Stimulated activated CD4-positive, alpha-beta T cell treated with anti-CD3 and anti-CD28 coated beads, TNF-alpha, amount 100 ng/mL, for 1 hour (primary cell): ENCODE measurements around the gene IGLL1.
"Not testable (repeated sequence)": the region's sequence is repeated elsewhere in the genome, so short reads cannot be mapped to it uniquely, and the experiment has no call there.

ENCODE experiments used
- DNase-seq, 3 donors: peaks; one replicate each; pipeline ENCODE4 v3.0.0-alpha.2; 2020; ENCODE audit warnings: low read depth in 3 of 3, low spot score in 1 of 3

Gene IGLL1

GRCh38 chr22:23542391-23542790 is 37.7 kb downstream of the IGLL1 start:
- DNase-seq = not testable (repeated sequence)

DNA sequence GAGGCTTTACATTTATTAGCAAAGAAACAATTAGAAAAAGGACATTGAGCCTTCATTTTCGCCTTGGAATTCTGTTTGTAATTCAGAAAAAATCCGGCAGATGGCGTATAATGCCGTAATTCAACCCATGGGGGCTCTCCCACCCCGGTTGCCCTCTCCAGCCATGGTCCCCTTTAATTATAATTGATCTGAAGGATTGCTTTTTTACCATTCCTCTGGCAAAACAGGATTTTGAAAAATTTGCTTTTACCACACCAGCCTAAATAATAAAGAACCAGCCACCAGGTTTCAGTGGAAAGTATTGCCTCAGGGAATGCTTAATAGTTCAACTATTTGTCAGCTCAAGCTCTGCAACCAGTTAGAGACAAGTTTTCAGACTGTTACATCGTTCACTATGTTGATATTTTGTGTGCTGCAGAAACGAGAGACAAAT is 38.2 kb downstream of the IGLL1 start:
- not testable (repeated sequence) for DNase-seq

DNA sequence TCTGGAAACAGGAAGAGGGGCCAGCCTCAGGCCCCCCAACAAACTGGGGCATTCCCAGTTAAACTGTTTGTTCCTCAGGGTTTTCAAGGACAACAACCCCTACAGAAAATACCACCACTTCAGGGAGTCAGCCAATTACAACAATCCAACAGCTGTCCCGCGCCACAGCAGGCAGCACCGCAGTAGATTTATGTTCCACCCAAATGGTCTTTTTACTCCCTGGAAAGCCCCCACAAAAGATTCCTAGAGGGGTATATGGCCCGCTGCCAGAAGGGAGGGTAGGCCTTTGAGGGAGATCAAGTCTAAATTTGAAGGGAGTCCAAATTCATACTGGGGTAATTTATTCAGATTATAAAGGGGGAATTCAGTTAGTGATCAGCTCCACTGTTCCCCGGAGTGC is 39.3 kb downstream of the IGLL1 start:
- not testable (repeated sequence) for DNase-seq

GRCh38 chr22:23539839-23540198 is 40.3 kb downstream of the IGLL1 start:
- DNase-seq = not testable (repeated sequence)

- peak; percentile 33 to 50 (median 44) for DNase-seq
Measured at GRCh38 chr22:23539135-23539838, 40.8 kb downstream of the IGLL1 start.

- not testable (repeated sequence) for DNase-seq
Measured at GRCh38 chr22:23538696-23539030, 41.4 kb downstream of the IGLL1 start.

- DNase-seq = not testable (repeated sequence)
Measured at GRCh38 chr22:23537830-23538695, 42.0 kb downstream of the IGLL1 start.

DNA sequence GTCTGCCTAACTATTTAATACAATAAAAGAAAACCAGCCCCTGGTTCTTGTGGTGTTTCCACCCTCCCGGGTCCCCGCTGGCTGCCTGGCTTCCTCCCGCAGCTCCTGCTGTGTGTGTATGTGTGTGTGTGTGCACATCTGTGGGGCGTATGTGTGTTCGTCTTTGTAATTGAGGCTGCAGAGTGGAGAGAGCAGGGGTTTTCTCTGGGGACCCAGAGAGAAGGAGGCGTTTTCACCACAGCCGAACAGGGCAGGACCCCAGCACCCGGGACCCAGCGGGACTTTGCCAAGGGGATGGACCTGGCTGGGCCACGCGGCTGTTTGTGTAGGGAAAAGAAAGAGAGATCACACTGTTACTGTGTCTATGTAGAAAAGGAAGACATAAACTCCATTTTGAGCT is 42.7 kb downstream of the IGLL1 start:
- no peak for DNase-seq

GRCh38 chr22:23536821-23537345 is 43.2 kb downstream of the IGLL1 start:
- no peak for DNase-seq

DNA sequence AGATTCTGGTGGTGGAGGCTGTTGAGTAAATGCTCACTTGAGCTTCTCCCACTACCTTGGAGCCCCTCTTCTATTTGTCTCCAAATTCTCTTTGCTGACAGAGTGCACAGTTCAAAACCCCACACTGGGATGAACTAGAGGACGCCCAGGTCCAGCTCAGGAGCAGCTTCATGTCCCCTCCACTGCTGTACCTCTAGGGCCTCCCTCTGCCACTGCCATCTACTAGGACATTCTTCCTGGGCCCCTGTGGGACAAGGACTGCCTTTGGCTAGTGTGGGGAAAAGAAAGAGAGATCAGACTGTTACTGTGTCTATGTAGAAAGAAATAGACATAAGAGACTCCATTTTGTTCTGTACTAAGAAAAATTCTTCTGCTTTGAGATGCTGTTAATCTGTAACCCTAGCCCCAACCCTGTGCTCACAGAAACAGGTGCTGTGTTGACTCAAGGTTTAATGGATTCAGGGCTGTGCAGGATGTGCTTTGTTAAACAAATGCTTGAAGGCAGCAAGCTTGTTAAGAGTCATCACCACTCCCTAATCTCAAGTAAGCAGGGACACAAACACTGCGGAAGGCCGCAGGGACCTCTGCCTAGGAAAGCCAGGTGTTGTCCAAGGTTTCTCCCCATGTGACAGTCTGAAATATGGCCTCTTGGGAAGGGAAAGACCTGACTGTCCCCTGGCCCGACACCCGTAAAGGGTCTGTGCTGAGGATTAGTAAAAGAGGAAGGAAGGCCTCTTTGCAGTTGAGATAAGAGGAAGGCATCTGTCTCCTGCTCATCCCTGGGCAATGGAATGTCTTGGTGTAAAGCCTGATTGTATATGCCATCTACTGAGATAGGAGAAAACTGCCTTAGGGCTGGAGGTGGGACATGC is 44.1 kb downstream of the IGLL1 start:
- DNase-seq = not testable (repeated sequence)

DNA sequence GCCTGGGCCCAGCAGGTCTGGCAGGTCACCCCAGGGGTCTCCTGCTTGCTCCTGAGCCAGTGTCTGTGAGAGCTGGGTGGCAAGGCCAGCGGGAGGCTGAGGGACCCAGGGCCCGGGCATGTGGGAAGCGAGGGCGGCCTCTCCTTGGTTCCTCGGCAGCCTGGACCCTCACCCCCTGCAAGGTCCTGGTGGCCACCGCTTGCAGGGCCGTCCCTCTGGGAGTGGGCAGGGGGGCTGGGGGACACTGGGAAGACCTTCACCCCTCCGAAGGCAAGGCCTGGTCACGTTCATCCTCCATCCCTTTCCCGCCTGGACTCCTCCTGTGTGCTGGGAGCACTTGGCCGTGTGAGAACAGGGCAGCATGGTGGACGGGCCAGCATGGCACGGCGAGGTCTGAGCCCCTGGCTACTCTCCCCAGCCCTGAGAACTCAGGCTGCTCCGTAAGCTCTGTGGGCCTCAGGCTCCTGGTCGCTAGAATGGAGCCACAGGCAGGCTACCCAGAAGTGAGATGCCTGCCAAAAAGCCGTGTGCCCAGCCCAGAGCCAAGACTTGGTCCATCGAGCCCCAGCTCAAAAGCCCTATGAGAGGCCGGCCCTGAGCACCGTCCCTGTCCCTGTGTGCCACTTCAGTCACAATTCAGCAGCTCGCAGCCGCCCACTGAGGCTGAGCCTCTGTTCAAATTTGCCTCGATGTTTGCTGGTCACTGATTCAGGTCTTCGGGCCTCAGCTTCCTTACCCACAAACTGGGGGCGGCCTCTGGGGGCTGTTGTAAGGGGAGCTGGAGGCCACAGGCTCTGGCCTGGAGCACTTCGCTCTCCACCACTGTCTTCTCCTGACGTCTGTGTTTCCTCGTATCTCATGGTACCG is 45.0 kb downstream of the IGLL1 start:
- no peak for DNase-seq

GRCh38 chr22:23534201-23534850 is 45.8 kb downstream of the IGLL1 start:
- no peak for DNase-seq

- no peak for DNase-seq
Measured at GRCh38 chr22:23533771-23534191, 46.3 kb downstream of the IGLL1 start.

GRCh38 chr22:23533328-23533762 is 46.7 kb downstream of the IGLL1 start:
- peak in 1 of 3 donors; percentile 25 for DNase-seq

DNA sequence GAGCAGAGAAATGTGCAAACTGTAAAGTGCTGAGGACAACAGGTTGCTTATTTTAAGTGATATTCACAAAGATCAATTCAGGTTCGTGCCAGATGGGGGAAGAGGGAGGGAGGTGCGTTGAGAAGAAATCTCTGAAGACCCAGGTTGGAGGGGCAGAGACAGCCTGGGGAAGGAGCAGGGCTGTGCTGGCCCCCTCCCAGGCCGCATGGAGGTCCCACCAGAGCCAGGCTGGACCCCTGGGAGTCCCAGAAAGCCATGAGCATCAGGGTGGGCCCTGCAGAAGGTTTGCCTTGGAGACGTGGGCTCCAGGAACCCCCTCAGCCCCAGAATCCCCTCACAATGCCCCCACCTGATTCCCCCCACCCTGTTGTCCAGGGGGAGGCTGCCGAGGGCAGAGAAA is 47.4 kb downstream of the IGLL1 start:
- no peak for DNase-seq

DNA sequence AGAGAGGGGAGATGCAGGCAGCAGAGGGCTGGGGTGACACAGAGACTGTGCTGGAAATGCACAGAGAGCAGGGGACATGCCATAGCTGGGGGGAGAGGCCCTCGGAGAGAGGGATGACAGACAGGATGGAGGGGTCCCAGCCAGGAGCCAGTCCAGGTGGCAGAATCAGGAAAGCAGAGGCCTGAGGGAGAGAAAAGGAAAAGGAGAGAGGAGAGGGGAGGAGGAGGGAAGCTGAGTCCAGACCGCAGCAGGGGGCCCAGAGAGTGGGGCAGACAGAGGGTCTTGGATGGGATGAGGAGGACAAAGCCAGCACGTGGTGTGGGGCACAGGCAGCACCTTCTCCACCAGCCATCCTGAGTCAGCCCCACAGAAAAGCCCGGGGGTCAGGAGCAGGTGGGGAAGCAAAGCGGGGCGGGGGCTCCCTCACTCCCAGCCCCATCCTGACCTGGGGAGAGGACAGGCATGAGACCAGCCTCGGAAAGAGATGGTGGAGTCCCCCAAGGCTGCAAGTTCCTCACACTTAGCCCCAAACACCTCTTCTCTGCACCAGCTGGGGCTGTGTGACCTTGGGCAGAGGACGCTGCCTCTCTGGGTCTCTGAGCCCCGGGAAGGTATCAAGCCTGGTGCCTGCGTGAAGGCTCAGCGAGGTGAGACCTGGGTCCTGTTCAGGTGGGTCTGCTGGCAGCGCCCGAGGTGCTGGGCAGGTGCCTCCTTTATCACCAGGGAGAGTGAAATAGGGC is 48.0 kb downstream of the IGLL1 start:
- no peak for DNase-seq

DNA sequence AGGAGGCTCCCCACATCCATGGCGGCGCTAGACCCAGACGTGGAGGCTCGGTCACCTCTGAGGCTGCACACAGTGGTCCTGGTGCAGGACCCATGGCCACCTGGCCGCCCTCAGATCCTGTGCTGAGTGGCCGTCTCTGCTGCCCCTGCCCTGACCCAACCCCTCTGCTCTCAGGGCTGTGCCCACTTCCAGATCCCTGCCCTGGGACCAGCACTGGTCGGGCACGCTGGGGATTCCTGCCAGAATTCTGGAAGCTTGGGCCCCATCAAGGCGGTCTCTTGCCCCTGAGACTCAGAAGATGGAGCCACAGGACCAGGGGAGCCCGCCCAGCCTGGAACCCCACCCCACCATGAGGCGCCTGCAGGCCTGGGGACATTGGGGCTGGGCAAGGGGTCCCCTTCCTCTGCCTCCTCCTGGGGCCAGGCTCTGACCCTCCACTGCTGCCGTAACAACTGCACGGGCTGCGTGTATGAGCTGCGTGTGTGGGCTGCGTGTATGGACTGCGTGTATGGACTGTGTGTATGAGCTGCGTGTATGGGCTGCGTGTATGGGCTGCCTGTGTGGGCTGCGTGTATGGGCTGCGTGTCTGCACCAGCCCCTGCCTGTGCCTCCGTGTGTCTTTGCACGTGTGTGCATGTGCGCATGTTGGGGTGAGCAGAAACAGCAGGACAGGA is 48.7 kb downstream of the IGLL1 start:
- DNase-seq = no peak

- no peak for DNase-seq
Measured at GRCh38 chr22:23530766-23531282, 49.3 kb downstream of the IGLL1 start.
